Measurements from ENCODE around the gene UPK2.

UPK2 gene

GRCh38 chr11:118956094-118956846 lies at the start of gene UPK2:
Gene UPK2 (plus strand): TSS chr11:118956298. CDS start chr11:118956351, 53 bp downstream.
- no peaks in the 10 kb centered on the region for H3K4me1 ChIP-seq (ENCODE audit: control insufficient read depth, insufficient read depth, low read length)
- no peaks in the 10 kb centered on the region for H3K9me3 ChIP-seq (ENCODE audit: control insufficient read depth, insufficient read depth, low read depth, low read length)
- H3K4me3 ChIP-seq (ENCODE audit: low read depth, low read length): no peak within 1 kb of the TSS
- H3K36me3 ChIP-seq (ENCODE audit: control insufficient read depth in 2 of 2, insufficient read depth in 1 of 2, low read length in 2 of 2): no peaks in the 10 kb centered on the region
- TF ChIP-seq GLI2 (tag by site-specific recombination; IDR thresholded peaks at IDR 0.05; ENCODE audit: borderline replicate concordance, low read depth): no peak
- no peak for TF ChIP-seq WT1 (tag by site-specific recombination; IDR thresholded peaks at IDR 0.05)
- no peak for TF ChIP-seq ZNF280C (tag by site-specific recombination; IDR thresholded peaks at IDR 0.05)
- TF ChIP-seq KLF16 (tag by site-specific recombination; IDR thresholded peaks at IDR 0.05): no peak
- peak; percentile 34; the same call in 1 of the 2 replicates for TF ChIP-seq ZBTB17 (tag by site-specific recombination; IDR thresholded peaks at IDR 0.05)
- peak; percentile 90 for TF ChIP-seq ZNF449 (tag by site-specific recombination; IDR thresholded peaks at IDR 0.05)
- no peak; the same call in 1 of the 2 replicates for TF ChIP-seq ZNF549 (tag by site-specific recombination; IDR thresholded peaks at IDR 0.05)
- TF ChIP-seq ZNF2 (tag by site-specific recombination; IDR thresholded peaks at IDR 0.05): peak; percentile 51; the same call in 1 of the 2 replicates
- TF ChIP-seq SP7 (tag by site-specific recombination; IDR thresholded peaks at IDR 0.05): 0 out of 2 replicates have a peak, but pooled peaks have one; percentile 17
- TF ChIP-seq CTCF (tag by site-specific recombination; IDR thresholded peaks at IDR 0.05): peak; percentile 90
- no peak for TF ChIP-seq ZBTB8A (tag by site-specific recombination; IDR thresholded peaks at IDR 0.05)
- peak; percentile 66 for TF ChIP-seq ZNF600 (tag by site-specific recombination; IDR thresholded peaks at IDR 0.05)
- TF ChIP-seq GLIS1 (tag by site-specific recombination; IDR thresholded peaks at IDR 0.05): peak; percentile 21; the same call in 1 of the 2 replicates
- TF ChIP-seq TCF7L2 (IDR thresholded peaks at IDR 0.05; ENCODE audit: borderline replicate concordance, low read depth, low read length): no peak
- no peak for TF ChIP-seq ZNF48 (tag by site-specific recombination; IDR thresholded peaks at IDR 0.05)
- peak; percentile 88 for TF ChIP-seq ZNF654 (tag by site-specific recombination; IDR thresholded peaks at IDR 0.05; ENCODE audit: low read depth)
- peak; percentile 33; the same call in 1 of the 2 replicates for TF ChIP-seq ZBTB20 (tag by site-specific recombination; IDR thresholded peaks at IDR 0.05)
- TF ChIP-seq ZNF341 (tag by site-specific recombination; IDR thresholded peaks at IDR 0.05; ENCODE audit: low read depth): peak; percentile 61
- TF ChIP-seq ZBTB48 (tag by site-specific recombination; IDR thresholded peaks at IDR 0.05): 0 out of 2 replicates have a peak, but pooled peaks have one; percentile 23
- TF ChIP-seq KLF17 (tag by site-specific recombination; IDR thresholded peaks at IDR 0.05): 0 out of 2 replicates have a peak, but pooled peaks have one; percentile 28
- 0 out of 2 replicates have a peak, but pooled peaks have one; percentile 25 for TF ChIP-seq ZEB2 (tag by site-specific recombination; IDR thresholded peaks at IDR 0.05)
- H3K27ac ChIP-seq (ENCODE audit: extremely low read depth, low read depth, low read length): no peak within 1 kb of the TSS
- CTCF ChIA-PET: interaction anchor here (0.6 to 3.9 kb wide), 24 partner anchors 8 to 359 kb away, joined by 3 to 30 read pairs (median 4); partner anchors contain the start of genes BCL9L and CENATAC
- POLR2A ChIA-PET: interaction anchor here (0.5 kb wide), 2 partner anchors 401 to 429 kb away, joined by 3 to 4 read pairs; no protein-coding TSS in a partner anchor

All from HEK293 (cell line).